Prostate gland (tissue), 2 donors: ENCODE measurements around the gene TRMT2B. TPM values are rescaled to one million over a fixed set of nuclear protein-coding genes. Genes with fewer than 3 reads are reported as not detected.
"Not testable (repeated sequence)": the region's sequence is repeated elsewhere in the genome, so short reads cannot be mapped to it uniquely, and the experiment has no call there.

Experiments used
- DNase-seq: peaks from one replicate; pipeline ENCODE4 v3.0.0-alpha.2; 2019; ENCODE audit warnings: low spot score
- H3K27ac ChIP-seq, 2 donors: fragments of 200-600 bp; sonication (generic); 2 replicates each; pipeline ENCODE4 v1.5.1; 2017 to 2019
- H3K27me3 ChIP-seq: fragments of 200-600 bp; sonication (generic); replicated peaks from 2 replicates; pipeline ENCODE4 v1.5.1; 2019; ENCODE audit not compliant: insufficient read depth
- H3K36me3 ChIP-seq, 2 donors: fragments of 200-600 bp; sonication (generic); 1 replicate in 1 of 2; 2 replicates in 1 of 2; pipeline versions ENCODE4 v1.5.1 to v1.8.1; 2017 to 2019
- H3K4me1 ChIP-seq: fragments of 200-600 bp; sonication (generic); replicated peaks from 2 replicates; pipeline ENCODE4 v1.5.1; 2019
- H3K4me3 ChIP-seq, 2 donors: fragments of 200-600 bp; sonication (generic); 2 replicates each; pipeline ENCODE4 v1.5.1; 2017 to 2019
- H3K9me3 ChIP-seq: fragments of 200-600 bp; sonication (generic); 2 replicates; pipeline ENCODE4 v1.5.1; 2017
- POLR2A ChIP-seq: fragments of 450-650 bp; IDR thresholded peaks from one replicate; pipeline ENCODE4 v1.6.1; 2016; ENCODE audit warnings: antibody characterized with exemption, mild to moderate bottlenecking
- POLR2AphosphoS5 ChIP-seq: sonication (generic); formaldehyde crosslinking; IDR thresholded peaks from one replicate; pipeline ENCODE4 v1.6.1; 2017; ENCODE audit warnings: antibody characterized with exemption
- WGBS: methylation state at CpG from one replicate; pipeline ENCODE4 v1.1.5; 2018; 5-methylcytosine and 5-hydroxymethylcytosine counted together
- intact Hi-C: fragments of 100-400 bp; cut with DNase I; formaldehyde crosslinking; loops from one replicate; pipeline ENCODE4 v1.14.2; 2022
- total RNA-seq, 2 donors: library from RNA; depleted of rRNA; stranded (reverse); fragments of >200 nt; gene quantifications; one replicate each; pipeline ENCODE4 v1.1.0, GENCODE V29; 2016
- TF ChIP-seq, protein P1 (sequence below), 4 experiments: fragments of 200-600 bp in 2 of 4; fragments of 450-650 bp in 2 of 4; sonication (generic) in 2 of 4; IDR thresholded peaks; 1 replicate in 3 of 4; 2 replicates in 1 of 4; pipeline ENCODE4 v1.5.1; 2016 to 2019; ENCODE audit warnings: antibody characterized with exemption in 4 of 4, mild to moderate bottlenecking in 2 of 4, moderate library complexity in 2 of 4

Gene TRMT2B
- total RNA-seq, 2 donors from 2014 or later: 14.0 to 29.5 TPM

DNA sequence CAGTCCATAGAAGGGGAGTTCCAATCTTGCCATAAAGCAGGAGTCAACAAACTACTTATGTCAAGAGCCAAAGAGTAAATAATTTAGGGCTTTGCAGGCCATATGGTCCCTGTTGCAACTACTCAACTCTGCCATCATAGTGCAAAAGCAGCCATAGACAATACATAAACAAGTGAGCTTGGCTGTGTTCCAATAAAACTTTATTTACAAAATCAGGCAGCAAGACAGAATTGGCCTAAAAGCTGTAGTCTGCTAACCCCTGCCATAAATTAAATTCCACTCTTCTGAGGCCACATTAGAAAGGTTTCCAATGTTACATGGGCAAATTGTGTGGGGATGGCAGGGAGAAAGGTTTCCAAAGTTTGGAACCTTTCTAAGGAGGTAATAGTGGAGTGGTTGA is 14.7 kb downstream of the TRMT2B start:
- H3K9me3 ChIP-seq: no peaks in the 10 kb centered on the region
- H3K27me3 ChIP-seq: no peaks in the 10 kb centered on the region
- no peaks in the 10 kb centered on the region for H3K36me3 ChIP-seq
- H3K4me1 ChIP-seq: no peaks in the 10 kb centered on the region
- no peak overlapping the region for H3K4me3 ChIP-seq
- no peak for DNase-seq
- no peak overlapping the region for H3K27ac ChIP-seq
- intact Hi-C loops: no loop called here
- TF ChIP-seq POLR2AphosphoS5 (no peak), POLR2A (no peak)
- TF ChIP-seq, protein P1, sequence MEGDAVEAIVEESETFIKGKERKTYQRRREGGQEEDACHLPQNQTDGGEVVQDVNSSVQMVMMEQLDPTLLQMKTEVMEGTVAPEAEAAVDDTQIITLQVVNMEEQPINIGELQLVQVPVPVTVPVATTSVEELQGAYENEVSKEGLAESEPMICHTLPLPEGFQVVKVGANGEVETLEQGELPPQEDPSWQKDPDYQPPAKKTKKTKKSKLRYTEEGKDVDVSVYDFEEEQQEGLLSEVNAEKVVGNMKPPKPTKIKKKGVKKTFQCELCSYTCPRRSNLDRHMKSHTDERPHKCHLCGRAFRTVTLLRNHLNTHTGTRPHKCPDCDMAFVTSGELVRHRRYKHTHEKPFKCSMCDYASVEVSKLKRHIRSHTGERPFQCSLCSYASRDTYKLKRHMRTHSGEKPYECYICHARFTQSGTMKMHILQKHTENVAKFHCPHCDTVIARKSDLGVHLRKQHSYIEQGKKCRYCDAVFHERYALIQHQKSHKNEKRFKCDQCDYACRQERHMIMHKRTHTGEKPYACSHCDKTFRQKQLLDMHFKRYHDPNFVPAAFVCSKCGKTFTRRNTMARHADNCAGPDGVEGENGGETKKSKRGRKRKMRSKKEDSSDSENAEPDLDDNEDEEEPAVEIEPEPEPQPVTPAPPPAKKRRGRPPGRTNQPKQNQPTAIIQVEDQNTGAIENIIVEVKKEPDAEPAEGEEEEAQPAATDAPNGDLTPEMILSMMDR (IDR thresholded peaks at IDR 0.05): no peak

DNA sequence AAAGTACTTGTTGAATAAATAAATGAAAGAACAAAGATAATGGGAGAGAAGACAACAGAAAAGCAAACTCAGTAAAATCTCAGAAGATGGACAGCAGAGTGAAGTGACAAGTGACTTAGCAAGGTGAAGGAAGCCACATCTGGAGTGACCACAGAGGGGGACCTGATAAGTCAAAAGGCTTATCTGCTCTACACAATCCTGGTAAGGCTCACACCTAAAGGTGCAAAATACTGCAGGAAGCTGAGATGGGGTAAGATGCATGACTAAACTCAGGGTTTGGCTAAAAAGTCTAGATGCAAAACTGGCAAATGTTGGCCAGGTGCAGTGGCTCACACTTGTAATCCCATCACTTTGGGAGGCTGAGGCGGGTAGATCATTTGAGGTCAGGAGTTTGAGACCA is 22.2 kb downstream of the TRMT2B start:
- TF ChIP-seq, protein P1 (IDR thresholded peaks at IDR 0.05): no peak
- TF ChIP-seq POLR2A: no peak
- no peak for TF ChIP-seq POLR2AphosphoS5
- Histone ChIP-seq H3K36me3 (no peaks in the 10 kb centered on the region), H3K4me3 (no peak overlapping the region), H3K27me3 (no peaks in the 10 kb centered on the region), H3K4me1 (no peaks in the 10 kb centered on the region), H3K9me3 (no peaks in the 10 kb centered on the region), H3K27ac (no peak overlapping the region)
- WGBS: 100% methylated on average over 1 of the region's 1 CpG
- DNase-seq: no peak
- intact Hi-C loops: no loop called here

DNA sequence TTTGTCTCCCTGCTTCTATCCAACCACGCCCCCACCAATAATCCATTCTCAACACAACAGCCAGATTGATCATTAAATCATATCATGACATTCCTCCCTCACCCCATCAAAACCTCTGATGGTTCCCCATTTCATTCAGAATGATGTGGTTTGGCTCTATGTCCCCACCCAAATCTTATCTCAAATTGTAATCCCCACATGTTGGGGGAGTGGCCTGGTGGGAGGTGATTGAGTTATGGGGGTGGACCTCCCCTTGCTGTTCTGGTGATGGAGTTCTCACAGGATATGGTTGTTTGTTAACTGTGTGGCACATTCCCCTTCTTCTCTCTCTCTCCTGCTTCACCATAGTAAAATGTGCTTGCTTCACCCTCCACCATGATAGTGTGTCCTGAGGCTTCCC is 23.3 kb downstream of the TRMT2B start:
- TF ChIP-seq, protein P1 (IDR thresholded peaks at IDR 0.05): no peak
- no peak for TF ChIP-seq POLR2A
- TF ChIP-seq POLR2AphosphoS5: no peak
- no peaks in the 10 kb centered on the region for H3K27me3 ChIP-seq
- H3K4me1 ChIP-seq: no peaks in the 10 kb centered on the region
- no peaks in the 10 kb centered on the region for H3K9me3 ChIP-seq
- no peak for DNase-seq
- H3K27ac ChIP-seq: no peak overlapping the region
- H3K36me3 ChIP-seq: no peaks in the 10 kb centered on the region
- no peak overlapping the region for H3K4me3 ChIP-seq
- whole genome bisulfite sequencing: 100% methylated on average over 1 of the region's 1 CpG
- intact Hi-C loops: no loop called here

DNA sequence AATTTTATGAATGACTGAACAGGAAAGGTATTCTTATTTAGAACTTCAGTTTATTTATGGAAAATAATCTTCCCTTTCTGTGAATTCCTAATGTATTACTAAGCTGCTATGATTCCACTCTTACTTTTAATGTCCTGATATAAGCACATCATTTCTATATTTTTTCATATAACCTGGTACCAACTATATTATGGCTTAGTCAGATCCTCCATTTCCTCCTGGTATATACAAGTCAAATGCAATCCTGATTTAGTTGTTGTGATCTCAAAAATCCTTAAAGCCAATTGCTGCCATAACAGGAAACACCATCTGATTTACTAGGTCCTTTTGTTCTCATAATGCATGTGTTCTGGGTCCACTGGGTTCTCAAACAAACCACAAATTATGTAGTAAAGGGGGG is 26.8 kb downstream of the TRMT2B start:
- TF ChIP-seq POLR2A (no peak), POLR2AphosphoS5 (no peak)
- TF ChIP-seq, protein P1 (IDR thresholded peaks at IDR 0.05): no peak
- Histone ChIP-seq H3K36me3 (no peaks in the 10 kb centered on the region), H3K4me1 (no peaks in the 10 kb centered on the region), H3K4me3 (no peak overlapping the region), H3K27ac (no peak overlapping the region), H3K27me3 (no peaks in the 10 kb centered on the region), H3K9me3 (no peaks in the 10 kb centered on the region)
- intact Hi-C loops: no loop called here
- no peak for DNase-seq

DNA sequence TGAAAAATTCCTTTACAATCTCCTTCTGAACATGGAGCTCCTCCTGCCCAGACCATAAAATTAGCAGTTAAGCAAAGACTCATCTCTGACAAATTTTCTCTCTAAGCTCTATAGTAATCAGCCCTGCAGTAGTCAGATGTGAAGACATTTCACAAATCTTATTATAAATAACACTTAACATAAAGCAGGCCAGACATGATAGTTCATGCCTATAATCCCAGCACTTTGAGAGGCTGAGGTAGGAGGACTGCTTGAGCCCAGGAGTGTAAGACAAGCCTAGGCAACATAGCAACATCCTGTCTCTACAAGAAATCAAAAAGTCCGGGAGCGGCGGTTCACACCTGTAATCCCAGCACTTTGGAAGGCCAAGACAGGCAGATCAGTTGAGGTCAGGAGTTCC is 29.9 kb downstream of the TRMT2B start:
- Histone ChIP-seq H3K9me3 (no peaks in the 10 kb centered on the region), H3K4me1 (no peaks in the 10 kb centered on the region), H3K36me3 (no peaks in the 10 kb centered on the region), H3K4me3 (no peak overlapping the region), H3K27ac (no peak overlapping the region), H3K27me3 (no peaks in the 10 kb centered on the region)
- 100% methylated on average over 3 of the region's 3 CpGs for WGBS
- TF ChIP-seq, protein P1 (IDR thresholded peaks at IDR 0.05): no peak
- TF ChIP-seq POLR2AphosphoS5 (no peak), POLR2A (no peak)
- DNase-seq: no peak
- intact Hi-C loops: no loop called here

DNA sequence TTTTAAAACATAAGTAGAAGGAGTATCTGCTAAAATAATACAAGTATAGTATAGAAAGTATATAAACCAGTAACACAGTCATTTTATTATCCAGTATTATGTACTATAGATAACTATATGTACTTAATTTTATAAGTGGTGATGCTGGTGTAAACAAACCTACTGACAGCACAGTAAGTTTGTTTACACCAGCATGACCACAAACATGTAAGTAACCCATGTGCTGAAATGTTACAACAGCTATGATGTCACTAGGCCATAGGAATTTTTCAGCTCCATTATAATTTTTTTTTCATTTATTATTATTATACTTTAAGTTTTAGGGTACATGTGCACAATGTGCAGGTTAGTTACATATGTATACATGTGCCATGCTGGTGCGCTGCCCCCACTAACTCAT is 39.9 kb downstream of the TRMT2B start:
- H3K4me3 ChIP-seq: not testable (repeated sequence)

More for the DNA sequence above, 39.9 kb downstream of the TRMT2B start:
- H3K4me1 ChIP-seq, DNase-seq, H3K27ac ChIP-seq, intact Hi-C loops, H3K9me3 ChIP-seq, H3K27me3 ChIP-seq, H3K36me3 ChIP-seq: not testable (repeated sequence)
- WGBS: no CpG with 5 or more reads among the region's 1 CpG
